Measurements from ENCODE around the gene PARD6A.

PARD6A gene

DNA sequence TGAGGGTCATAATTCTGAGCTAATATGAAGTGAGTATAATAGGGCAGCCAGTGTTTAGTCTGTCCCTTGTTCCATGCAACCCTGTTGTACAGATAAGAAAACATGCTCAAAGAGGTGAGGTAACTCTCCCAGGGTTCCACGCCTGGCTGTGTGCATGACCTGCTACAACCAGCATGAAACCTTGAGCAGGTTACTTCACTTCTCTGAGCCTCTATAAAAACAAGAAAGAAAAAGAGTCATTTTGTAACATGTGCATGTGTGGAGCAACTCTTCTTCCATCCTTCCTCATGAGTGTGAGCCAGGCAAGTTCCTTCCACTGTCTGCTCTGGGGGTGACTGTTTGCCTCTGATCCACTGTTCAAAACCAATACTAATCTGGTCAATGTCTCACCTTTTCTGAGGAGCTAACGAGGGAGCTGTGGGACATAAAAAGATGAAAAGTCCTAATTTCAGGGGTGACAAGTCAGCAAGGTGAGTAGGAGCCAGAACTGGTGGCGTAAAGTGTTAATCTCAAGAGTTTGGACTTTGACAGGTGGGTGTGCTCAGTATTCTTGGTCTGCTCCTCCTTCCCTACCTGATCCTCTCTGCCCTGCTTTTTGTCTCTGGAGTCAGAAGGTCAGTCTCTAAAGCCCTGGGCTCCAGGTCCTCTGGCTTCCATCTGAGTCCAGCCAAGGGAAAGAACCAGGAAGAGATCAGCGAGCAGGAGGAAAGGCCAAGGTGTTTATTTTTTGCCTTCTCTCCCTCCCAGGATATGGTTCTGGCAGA lies 36.8 kb downstream of the PARD6A start:
- ATAC-seq (ENCODE audit: insufficient read depth, low read depth) (no peak), DNase-seq (no peak)
- H3K27ac ChIP-seq (ENCODE audit: low read length), result no peak overlapping the region
- peaks cover 32% of the 10 kb centered on the region; the same call in 1 of the 2 replicates for H3K79me2 ChIP-seq (ENCODE audit: insufficient read depth, low read length)
- no peaks in the 10 kb centered on the region for H3K9me3 ChIP-seq (ENCODE audit: insufficient read depth, low read length, severe bottlenecking)
- no peaks in the 10 kb centered on the region for H3K27me3 ChIP-seq (ENCODE audit: insufficient read depth, low read length, poor library complexity)
- no peak overlapping the region for H3K9ac ChIP-seq (ENCODE audit: low read depth, low read length)
- TF ChIP-seq, protein P1, sequence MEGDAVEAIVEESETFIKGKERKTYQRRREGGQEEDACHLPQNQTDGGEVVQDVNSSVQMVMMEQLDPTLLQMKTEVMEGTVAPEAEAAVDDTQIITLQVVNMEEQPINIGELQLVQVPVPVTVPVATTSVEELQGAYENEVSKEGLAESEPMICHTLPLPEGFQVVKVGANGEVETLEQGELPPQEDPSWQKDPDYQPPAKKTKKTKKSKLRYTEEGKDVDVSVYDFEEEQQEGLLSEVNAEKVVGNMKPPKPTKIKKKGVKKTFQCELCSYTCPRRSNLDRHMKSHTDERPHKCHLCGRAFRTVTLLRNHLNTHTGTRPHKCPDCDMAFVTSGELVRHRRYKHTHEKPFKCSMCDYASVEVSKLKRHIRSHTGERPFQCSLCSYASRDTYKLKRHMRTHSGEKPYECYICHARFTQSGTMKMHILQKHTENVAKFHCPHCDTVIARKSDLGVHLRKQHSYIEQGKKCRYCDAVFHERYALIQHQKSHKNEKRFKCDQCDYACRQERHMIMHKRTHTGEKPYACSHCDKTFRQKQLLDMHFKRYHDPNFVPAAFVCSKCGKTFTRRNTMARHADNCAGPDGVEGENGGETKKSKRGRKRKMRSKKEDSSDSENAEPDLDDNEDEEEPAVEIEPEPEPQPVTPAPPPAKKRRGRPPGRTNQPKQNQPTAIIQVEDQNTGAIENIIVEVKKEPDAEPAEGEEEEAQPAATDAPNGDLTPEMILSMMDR (IDR thresholded peaks at IDR 0.05; ENCODE audit: borderline replicate concordance, extremely low read depth, low read length, poor library complexity, severe bottlenecking), result no peak
- TF ChIP-seq EZH2 (IDR thresholded peaks at IDR 0.05; ENCODE audit: borderline replicate concordance, low read depth, low read length, severe bottlenecking), result no peak
- H2AFZ ChIP-seq (ENCODE audit: low read depth, low read length), result no peak overlapping the region
- peaks cover 5% of the 10 kb centered on the region for H4K20me1 ChIP-seq (ENCODE audit: insufficient read depth, low read length)
- H3K4me1 ChIP-seq (ENCODE audit: insufficient read depth, low read length), result no peaks in the 10 kb centered on the region
- no peak overlapping the region for H3K4me3 ChIP-seq (ENCODE audit: low read depth in 1 of 2, low read length in 2 of 2)
- H3K36me3 ChIP-seq (ENCODE audit: insufficient read depth, low read length), result peaks cover 3% of the 10 kb centered on the region
- no peak overlapping the region for H3K4me2 ChIP-seq (ENCODE audit: insufficient read depth, low read length)

- Histone ChIP-seq H3K27me3 (ENCODE audit: insufficient read depth, low read length, poor library complexity) (no peaks in the 10 kb centered on the region), H3K9ac (ENCODE audit: low read depth, low read length) (no peak overlapping the region), H3K79me2 (ENCODE audit: insufficient read depth, low read length) (peaks cover 39% of the 10 kb centered on the region; the same call in 1 of the 2 replicates), H3K4me2 (ENCODE audit: insufficient read depth, low read length) (no peak overlapping the region), H3K27ac (ENCODE audit: low read length) (no peak overlapping the region), H3K36me3 (ENCODE audit: insufficient read depth, low read length) (peaks cover 3% of the 10 kb centered on the region), H3K9me3 (ENCODE audit: insufficient read depth, low read length, severe bottlenecking) (no peaks in the 10 kb centered on the region), H3K4me1 (ENCODE audit: insufficient read depth, low read length) (peaks cover 11% of the 10 kb centered on the region), H2AFZ (ENCODE audit: low read depth, low read length) (no peak overlapping the region), H4K20me1 (ENCODE audit: insufficient read depth, low read length) (peaks cover 5% of the 10 kb centered on the region), H3K4me3 (ENCODE audit: low read depth in 1 of 2, low read length in 2 of 2) (no peak overlapping the region)
- ATAC-seq (ENCODE audit: insufficient read depth, low read depth), result no peak
- no peak for DNase-seq
- TF ChIP-seq, protein P1 (IDR thresholded peaks at IDR 0.05; ENCODE audit: borderline replicate concordance, extremely low read depth, low read length, poor library complexity, severe bottlenecking), result no peak
- no peak for TF ChIP-seq EZH2 (IDR thresholded peaks at IDR 0.05; ENCODE audit: borderline replicate concordance, low read depth, low read length, severe bottlenecking)
Observed at GRCh38 chr16:67699265-67699664, 38.5 kb downstream of the PARD6A start.

DNA sequence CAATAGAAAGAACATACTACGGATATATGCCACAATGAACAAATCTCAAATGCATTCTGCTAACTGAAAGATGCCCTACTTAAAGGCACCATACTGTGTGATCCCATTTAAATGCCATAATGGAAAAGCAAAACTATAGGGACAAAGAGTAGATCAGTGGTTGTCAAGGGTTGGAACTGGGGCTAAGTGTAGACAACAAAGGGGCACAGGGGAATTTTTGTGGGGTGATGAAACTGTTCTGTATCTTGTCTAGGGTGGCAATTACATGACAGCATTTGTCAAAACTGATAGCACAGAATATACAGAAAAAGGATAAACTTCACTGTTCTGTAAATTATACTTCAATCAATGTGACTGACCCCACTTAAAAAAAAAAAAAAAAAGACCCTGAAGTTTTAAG lies 40.7 kb downstream of the PARD6A start:
- ATAC-seq (ENCODE audit: insufficient read depth, low read depth) (no peak), DNase-seq (no peak)
- Histone ChIP-seq H2AFZ (ENCODE audit: low read depth, low read length) (no peak overlapping the region), H3K9ac (ENCODE audit: low read depth, low read length) (no peak overlapping the region), H3K4me2 (ENCODE audit: insufficient read depth, low read length) (no peak overlapping the region), H3K4me3 (ENCODE audit: low read depth in 1 of 2, low read length in 2 of 2) (no peak overlapping the region), H3K27ac (ENCODE audit: low read length) (no peak overlapping the region), H4K20me1 (ENCODE audit: insufficient read depth, low read length) (peaks cover 5% of the 10 kb centered on the region), H3K36me3 (ENCODE audit: insufficient read depth, low read length) (peaks cover 3% of the 10 kb centered on the region), H3K79me2 (ENCODE audit: insufficient read depth, low read length) (peaks cover 48% of the 10 kb centered on the region), H3K4me1 (ENCODE audit: insufficient read depth, low read length) (peaks cover 11% of the 10 kb centered on the region), H3K27me3 (ENCODE audit: insufficient read depth, low read length, poor library complexity) (no peaks in the 10 kb centered on the region), H3K9me3 (ENCODE audit: insufficient read depth, low read length, severe bottlenecking) (no peaks in the 10 kb centered on the region)
- TF ChIP-seq EZH2 (IDR thresholded peaks at IDR 0.05; ENCODE audit: borderline replicate concordance, low read depth, low read length, severe bottlenecking), result no peak
- TF ChIP-seq, protein P1 (IDR thresholded peaks at IDR 0.05; ENCODE audit: borderline replicate concordance, extremely low read depth, low read length, poor library complexity, severe bottlenecking), result no peak
